Frontal cortex (tissue), 4 donors: ENCODE data around the gene APOC3. TPM values are rescaled to one million over a fixed set of nuclear protein-coding genes. Genes with fewer than 3 reads are reported as not detected.

ENCODE experiments used
- DNase-seq, 2 donors: peaks; one replicate each; pipeline ENCODE4 v3.0.0; 2012; ENCODE audit warnings: low spot score in 2 of 2
- FAIRE-seq: peaks from 2 replicates; lab custom pipeline; 2012; peaks lifted over from hg19 to GRCh38; lab: Jason Lieb, UNC
- total RNA-seq: library from RNA; depleted of rRNA; stranded (reverse); fragments of >200 nt; gene quantifications from one replicate; pipeline ENCODE4 v1.2.3, GENCODE V29; 2014
- donor health status: control.
- donor health status: control.
- donor health status: control.

Gene APOC3
- total RNA-seq, 1 donor from 2014 or later = not detected

DNA sequence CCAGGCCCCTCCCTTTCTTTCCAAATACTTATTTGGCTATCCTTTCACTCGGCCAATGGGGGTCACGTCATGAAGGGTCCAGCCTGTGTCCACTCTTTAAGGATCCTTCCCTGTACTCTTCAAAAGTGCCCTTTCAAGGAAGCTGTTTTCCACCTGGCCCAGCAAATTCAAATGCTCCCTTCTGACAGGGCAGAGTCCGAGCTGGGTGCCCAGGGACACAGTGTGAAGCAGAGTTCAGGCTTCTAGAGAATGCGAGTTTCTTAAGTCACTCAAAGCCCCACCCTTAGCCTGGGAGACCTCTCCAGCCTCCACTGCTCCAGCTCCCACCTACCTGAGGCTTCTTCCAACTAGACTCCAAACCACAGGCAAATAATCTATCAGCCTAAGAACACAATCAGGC is 13.2 kb downstream of the APOC3 start:
- FAIRE-seq (no peak), DNase-seq (no peak)

DNA sequence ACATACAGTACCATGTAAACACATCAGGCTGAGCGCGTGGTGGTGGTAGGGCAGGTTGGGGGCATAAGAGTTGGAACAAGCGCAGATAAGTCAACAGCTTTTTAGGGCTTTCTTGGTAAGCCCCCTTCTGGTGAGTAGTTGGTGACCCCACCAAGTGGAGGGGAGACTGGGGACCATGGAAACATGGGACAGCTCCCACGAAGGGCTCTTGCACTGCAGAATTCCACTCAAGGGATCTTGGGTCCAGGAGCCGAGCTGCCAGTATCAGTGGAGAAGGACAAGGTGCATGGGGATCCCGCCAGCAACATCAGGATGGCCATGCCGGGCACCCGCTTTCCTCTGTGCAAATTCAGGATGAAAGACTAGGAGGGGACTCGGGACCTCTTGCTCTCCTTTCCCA is 14.0 kb downstream of the APOC3 start:
- FAIRE-seq = no peak
- DNase-seq = no peak

DNA sequence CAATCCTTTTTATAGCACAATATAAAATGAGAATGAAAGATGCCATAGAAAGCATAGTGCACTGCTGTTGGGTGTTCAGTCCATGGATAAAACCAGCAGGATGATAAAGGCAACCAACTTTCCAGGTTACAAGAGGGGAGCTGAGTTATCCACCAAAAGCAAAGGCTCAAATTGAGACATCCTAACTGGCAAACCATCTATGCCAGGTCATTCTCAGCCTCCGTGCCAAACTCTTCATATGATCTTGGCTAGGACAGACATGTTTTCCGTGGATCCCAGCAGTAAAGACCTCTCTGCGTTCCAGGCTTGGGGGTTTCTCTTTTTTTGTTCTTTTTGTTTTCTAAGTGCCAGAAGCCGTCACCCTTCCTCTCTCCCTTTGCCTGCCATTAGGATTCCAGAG is 15.0 kb downstream of the APOC3 start:
- DNase-seq = no peak

DNA sequence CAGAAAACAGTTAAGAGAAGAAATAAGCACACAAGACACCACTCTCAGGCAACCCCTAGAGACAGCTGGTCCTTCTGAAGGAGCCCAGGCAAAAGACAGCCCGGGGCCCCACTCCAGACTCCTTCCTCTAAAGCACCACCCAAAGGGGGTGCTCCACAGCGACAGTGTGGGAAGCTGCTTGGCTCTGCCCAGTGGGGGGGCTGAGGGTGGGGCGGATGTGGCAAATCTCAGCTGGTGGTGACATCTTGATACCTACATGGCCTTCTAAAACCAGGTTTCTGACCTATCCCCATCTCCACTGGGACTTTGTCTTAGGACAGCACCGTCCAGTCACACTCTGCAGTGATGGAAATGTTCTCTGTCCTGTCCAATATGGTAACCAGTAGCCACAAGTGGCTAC is 17.9 kb downstream of the APOC3 start:
- no peak for FAIRE-seq
- DNase-seq = no peak

More for the DNA sequence above, 15.0 kb downstream of the APOC3 start:
- FAIRE-seq = no peak

DNA sequence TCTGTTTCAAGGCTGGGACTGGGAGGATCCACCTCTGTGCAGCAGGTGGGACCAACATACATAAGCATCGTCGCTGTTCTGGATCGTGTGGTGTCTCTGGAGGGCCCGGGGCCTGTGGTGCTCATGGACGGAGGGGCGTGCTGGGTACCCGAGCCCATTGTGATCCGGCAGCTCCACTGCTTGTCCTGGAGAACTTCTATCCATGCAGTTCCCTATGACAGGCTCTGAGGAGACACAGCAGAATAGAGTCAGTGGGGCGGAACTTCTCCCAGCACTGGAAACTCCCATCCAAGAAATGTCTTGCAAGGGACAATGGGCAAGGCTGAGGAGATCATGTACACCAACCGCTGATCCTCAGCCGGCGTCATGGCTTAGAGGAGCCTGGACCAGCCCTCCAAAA is 19.4 kb downstream of the APOC3 start:
- no peak for FAIRE-seq
- no peak for DNase-seq

DNA sequence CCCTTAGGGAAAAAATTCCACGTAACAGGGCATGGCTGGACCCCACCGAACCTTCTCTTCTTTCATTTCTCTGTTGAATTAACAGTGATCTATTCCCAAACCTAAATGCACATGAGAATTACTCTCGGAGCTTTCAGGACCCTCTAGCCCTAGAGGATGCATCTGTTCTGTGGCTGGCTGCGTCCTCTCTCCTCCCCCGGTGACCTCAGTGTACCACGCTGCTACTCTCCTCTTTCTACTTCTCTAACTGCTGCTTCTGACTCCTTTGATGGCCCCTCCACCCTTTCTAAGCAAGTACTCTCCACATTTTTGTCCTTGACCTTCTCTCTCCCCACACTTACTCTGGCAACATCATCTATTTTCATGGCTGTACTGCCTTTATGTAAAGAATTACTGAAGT is 19.8 kb downstream of the APOC3 start:
- FAIRE-seq = no peak

DNA sequence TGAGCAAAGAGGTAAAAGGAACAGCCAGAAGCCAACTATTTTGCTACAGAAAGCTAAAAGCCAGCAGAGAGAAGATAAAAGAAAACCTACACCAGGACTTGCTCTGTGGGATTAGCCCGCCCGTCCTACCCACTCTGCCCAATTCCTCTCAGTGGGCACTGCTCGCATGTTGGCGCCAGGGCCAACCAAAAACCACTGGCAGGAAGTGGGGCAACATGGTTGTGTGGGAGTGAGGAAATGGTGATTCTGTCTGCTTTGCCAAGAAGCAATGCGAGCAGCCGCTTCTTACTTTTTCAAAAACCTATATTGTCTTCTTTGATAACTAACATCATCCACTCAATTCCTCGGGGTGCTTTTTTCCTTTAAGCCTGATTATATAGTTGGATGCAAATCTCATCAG is 21.9 kb downstream of the APOC3 start:
- no peak for DNase-seq
- no peak for FAIRE-seq

More for the DNA sequence above, 19.8 kb downstream of the APOC3 start:
- DNase-seq = no peak

DNA sequence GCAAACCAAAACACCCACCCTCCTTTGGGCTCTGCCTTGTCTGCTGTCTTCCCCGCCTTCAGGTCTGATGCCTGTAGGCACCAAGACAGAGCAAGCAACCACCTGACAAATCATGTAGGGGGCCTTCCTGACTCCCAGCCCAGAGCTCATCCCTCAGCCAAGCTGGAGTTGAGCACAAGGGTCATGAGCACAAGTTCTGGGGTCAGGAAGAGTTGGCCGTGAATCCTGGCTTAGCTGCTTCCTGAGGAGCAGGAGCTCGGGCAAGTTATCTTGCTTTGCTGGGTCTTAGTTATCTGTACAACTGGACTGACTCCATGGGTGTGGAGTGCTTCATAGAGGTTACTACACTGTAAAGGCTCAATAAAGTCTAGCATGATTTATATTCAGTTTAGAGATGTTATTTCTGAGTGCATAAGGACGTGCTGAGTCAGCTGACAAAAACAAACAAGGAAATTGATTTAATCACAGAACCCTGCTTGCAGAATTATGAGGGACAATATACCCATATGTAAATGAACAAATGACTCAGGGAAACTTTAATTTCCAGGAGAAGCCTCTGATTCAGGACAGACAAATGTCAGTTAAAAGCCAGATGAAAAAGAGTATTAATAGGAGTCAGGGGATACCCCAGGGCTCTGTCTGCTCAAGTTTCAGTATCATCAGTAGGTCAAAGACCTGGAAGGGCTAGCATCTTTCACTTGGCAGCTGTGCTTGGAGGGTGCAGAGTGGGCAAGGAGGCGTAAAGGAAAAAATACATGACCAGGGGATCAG is 22.7 kb downstream of the APOC3 start:
- FAIRE-seq = no peak
- no peak for DNase-seq

DNA sequence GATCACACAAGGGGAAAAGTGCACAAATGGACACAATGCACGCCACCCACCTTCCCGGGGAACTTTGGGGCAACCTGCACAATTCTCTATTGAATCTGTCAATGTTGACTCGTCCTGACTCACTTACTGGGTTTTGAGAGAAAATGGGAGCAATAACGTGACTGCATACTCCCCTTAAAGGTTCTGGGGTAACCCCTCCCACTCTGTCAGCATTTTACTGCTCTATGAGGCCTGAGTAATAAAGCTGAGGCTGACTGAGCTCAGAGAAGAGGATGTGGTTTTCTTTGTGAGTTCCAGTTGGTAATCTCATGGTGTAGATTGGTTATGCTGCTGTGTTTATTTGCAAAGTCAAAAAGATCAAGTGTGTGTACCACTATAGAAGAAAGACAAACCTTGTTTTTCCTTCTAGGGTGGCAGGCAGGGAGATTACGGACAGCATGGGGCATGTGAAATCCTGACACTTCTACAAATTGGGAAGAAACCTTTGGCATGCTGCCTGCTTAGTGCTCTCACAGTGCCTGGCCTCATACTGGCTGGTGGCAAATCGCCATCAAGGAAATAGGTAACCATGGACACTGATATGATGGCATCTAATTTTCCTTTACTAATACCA is 23.9 kb downstream of the APOC3 start:
- FAIRE-seq = no peak
- no peak for DNase-seq

DNA sequence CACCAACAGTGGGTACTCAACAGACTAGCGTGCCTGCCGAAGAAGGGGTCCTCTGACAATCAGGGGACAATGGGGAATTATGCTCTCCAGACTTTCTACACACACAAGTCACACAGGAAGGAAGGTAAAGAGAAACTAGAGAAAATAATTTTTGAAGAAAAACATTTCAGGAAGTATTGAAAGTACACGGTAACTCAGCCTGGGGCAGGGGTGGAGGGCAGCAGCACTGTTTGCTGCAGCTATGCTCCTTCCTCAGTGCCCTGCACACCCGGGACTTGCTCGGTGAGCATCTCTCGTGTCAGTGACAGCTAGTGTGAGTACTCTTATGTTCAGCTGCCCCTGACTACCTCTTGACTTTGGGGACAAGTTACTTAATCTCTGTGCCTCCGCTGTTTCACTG is 25.7 kb downstream of the APOC3 start:
- DNase-seq = no peak
- no peak for FAIRE-seq

DNA sequence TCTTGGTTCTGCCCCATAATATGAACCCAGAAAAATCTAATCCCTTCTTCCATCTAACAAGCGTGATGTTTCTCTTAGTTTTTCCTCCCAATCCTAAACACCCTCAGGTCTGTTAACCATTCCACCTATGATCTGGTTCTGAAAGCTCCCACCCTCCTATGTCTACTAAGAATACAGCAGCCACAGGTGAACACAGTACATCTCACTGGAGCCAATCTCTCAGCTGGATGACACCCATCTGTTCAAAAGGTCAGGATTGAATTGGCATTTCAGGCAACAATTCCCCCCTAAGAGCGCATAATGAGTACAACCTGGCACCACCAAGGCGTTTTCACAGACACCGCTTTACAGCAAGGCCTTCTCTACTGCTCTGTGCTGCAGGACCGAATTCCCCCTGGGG is 26.7 kb downstream of the APOC3 start:
- no peak for FAIRE-seq
- DNase-seq = no peak

DNA sequence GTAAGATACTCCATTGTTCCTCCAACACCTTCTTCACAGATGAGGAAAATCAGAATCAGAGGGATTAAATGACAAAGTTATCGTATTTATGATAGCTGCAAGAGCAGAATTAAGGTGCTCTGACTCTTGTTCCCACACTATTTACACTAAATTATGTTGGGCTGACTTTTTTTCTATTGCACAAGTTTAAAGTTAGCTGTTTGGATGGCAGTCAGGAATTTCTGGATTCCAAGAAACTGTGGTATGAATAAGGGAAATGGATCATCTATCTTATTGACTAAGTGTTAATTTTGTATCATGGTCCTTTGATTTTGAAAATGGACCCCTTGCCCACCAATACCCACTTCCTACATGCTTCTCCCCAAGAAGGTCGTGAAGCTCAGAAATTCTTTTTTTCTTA is 27.6 kb downstream of the APOC3 start:
- FAIRE-seq (no peak), DNase-seq (no peak)

DNA sequence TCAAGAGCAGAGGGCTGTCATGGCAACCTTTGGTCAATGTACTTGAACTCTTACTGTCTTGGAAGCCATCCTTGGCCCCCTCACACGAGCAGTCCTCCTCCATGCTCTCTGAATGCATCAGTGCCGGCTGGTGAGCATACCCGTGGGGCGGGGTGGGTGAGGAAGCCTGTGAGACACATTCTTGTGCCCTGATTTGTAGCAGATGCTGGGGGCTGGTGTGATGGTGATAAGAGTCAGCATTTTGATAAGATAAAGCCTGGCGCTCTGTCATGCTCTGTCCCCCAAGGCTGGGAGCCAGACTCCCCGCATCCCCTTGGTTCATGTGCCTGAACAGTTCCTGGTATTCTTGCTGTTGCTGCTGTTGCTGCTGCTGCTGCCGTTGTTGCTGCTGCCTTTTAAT is 28.2 kb downstream of the APOC3 start:
- FAIRE-seq = no peak
- no peak for DNase-seq

DNA sequence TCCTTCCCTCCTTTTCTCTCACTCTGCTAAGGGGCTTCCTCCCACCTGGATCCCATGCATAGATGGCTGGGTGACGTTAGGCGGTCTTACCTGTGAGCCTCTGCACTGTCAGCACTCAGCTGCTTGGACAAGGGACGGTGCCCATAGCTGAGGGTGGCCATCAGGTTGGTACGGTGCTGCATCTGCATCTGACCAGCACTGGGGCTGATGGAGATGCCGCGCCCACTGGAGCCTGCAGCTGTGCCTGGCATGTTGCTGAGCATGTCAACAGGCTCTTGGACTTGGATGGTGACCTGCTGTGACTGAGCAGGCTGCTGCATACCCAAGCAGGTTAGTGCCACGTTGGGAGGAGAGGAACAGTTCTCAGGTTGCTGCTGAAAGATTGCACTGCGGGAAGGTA is 29.5 kb downstream of the APOC3 start:
- no peak for FAIRE-seq
- no peak for DNase-seq

DNA sequence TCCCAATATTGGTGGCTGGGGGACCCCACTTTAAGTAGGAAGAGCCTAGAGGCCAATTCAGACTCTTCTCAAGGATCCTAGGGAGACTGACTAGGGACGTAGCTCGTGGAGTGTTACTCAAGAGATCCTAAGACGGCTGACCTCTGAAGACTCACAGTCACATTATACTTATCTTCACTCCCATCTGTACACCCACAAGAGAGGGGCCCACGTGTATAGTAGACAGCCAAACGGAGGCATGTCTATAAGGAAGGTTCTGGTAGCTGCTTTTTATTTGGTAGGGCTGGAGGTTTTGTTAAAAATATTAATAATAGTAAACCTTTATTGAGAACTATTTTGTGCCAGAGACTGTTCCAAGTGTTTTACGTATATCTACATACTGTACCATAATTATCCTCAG is 30.6 kb downstream of the APOC3 start:
- FAIRE-seq (no peak), DNase-seq (no peak)

DNA sequence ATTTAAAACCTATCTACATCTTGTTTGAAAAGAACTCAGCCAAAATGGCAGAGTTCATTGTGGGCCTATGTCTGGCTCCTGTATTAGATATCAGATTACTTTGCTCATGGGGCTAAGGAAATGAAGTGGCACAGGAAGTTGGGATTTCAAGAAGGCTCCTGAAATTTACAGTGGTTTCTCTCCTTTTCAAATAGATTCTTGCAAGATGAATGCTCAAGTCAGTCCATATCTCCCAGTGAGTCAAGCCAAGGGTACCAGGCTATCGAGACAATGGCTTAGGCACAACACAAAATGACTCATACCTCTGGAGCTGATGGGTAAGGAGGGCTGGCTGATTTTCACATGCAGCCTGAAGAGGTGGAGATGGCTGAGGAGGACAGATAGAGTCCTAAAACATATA is 31.8 kb downstream of the APOC3 start:
- no peak for DNase-seq
- no peak for FAIRE-seq

DNA sequence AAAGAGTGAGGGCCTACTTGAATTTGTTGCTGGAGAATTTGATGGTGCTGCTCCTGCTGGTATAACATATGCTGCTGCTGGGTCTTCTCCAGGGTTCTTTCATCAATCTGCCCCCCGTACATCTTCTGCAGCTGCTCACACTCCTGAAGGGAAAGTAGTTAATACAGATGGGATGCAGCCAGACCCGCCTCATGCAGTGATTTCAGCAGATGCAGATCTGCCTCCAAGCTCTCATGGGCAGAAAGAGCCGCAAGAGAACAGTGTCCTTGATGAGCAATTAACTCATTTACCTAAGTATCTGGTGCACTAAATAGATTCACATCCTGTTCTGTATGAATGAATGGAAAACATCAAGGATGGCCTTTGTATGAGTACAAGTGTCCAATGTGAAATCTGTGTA is 32.5 kb downstream of the APOC3 start:
- no peak for DNase-seq
- FAIRE-seq = no peak

DNA sequence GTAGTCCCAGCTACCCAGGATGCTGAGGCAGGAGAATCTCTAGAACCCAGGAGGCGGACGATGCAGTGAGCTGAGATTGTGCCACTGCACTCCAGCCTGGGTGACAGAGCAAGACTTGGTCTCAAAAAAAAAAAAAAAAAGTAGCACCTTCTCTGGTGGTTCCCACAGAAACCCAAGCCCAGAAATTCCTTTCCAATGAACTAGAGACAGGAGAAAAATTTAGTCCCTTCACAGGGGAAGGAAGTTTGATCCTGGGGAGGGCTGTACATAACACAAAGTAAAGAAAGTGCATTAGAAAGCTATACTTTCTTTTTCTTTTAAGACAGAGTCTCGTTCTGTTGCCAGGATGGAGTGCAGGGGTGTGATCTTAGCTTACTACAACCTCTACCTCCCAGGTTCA is 33.2 kb downstream of the APOC3 start:
- FAIRE-seq (no peak), DNase-seq (no peak)

DNA sequence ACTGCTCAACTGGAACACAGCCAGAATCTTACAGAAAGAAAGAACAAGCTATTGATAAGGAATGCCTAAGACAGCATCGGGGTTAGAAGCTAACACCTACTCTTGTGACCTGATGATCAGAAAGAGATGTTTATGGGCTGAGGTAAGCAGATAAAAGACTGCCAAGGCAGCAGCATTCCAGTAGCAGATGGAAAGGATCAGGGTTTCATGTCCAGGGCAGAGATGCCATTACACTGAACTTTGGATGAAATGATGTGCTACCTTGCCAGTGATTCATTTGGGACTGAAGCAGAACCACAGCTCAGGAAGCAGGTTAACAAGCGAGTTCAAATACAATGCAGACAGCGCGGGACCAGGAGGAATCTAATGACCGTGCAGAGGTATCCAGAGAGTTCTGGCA is 34.8 kb downstream of the APOC3 start:
- no peak for DNase-seq

DNA sequence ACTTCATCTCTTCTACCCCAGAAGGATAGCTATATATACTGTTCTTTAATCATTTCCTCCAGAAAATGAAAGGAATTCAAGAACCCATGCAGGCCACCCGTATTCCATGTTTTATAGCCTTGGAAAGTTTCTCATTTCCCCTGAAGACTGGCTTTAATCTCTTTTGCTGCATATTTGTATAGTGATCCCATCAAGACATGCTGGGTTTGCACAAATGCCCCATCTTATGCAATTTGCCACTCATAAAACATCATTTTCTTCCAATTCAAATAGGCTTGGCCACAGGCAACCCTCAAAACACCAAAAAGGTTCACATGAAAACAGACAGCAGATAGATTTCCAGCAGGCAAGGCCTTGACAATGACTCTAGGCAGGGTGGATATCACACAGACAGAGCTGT is 36.0 kb downstream of the APOC3 start:
- FAIRE-seq = no peak
- DNase-seq = no peak

More for the DNA sequence above, 34.8 kb downstream of the APOC3 start:
- no peak for FAIRE-seq

DNA sequence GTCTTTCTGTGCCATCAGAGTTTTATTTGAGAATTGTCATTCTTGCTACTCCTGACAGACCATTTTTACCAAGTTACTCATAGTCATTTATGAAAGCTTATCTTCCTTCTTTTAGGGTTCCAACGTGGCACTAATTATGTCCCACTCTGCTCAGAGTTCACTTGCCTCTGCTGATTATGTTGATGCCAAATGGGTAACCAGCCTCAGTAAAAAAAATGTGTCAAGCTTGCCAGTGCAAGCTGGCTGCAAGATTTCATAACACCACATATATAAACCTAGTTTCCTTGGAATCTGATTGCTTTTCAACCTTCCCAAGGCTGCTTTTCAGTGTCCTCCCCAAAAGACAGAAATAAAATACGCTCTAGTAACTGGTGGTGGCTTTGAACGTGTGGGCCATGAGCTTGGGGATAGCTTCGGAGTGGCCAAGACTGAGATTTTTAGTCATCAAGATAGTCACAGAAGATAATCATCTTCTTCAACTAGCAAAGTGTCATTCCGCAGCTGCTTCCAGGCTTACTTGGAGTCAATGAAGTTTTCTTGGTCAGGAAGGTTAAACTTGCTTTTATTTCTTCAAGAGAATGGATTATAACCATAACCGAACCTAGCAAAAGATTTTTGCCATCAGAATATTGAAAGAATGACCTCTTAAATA is 37.2 kb downstream of the APOC3 start:
- DNase-seq (no peak), FAIRE-seq (no peak)
